Measurements from ENCODE around the gene GREM2. TPM values are rescaled to one million over a fixed set of nuclear protein-coding genes. Genes with fewer than 3 reads are reported as not detected.

The GREM2 gene
- total and polyA plus RNA-seq, 2 donors (not counting 3 experiments of a cell fraction or from before 2014, with no cell fraction given): not detected

- H3K36me3 ChIP-seq (ENCODE audit: control insufficient read depth in 2 of 2, extremely low read depth in 1 of 2, insufficient read depth in 2 of 2, low read length in 2 of 2): no peaks in the 10 kb centered on the region
Measured at GRCh38 chr1:240441669-240442068, 170.3 kb downstream of the GREM2 start.

More at GRCh38 chr1:240441669-240442068, 170.3 kb downstream of the GREM2 start:
- no peak for DNase-seq (ENCODE audit: low read depth, low spot score)
- Histone ChIP-seq H4K20me1 (replicated peaks; ENCODE audit: control insufficient read depth, extremely low read depth, insufficient read depth, low read length) (no peaks in the 10 kb centered on the region), H3K9me3 (replicated peaks; ENCODE audit: control insufficient read depth, insufficient read depth, low read length) (peaks cover 4% of the 10 kb centered on the region), H3K4me1 (ENCODE audit: control insufficient read depth, extremely low read depth, insufficient read depth, low read length) (no peaks in the 10 kb centered on the region), H3K4me2 (ENCODE audit: insufficient read depth, low read length) (no peak overlapping the region), H2AFZ (ENCODE audit: low read depth, low read length) (no peak overlapping the region), H3K27ac (ENCODE audit: insufficient read depth, low read depth, low read length) (no peak overlapping the region), H3K27me3 (ENCODE audit: control insufficient read depth in 2 of 2, insufficient read depth in 2 of 2, low read length in 2 of 2) (no peaks in the 10 kb centered on the region), H3K9me1 (replicated peaks; ENCODE audit: control insufficient read depth, extremely low read depth, insufficient read depth, low read length) (no peaks in the 10 kb centered on the region), H3K79me2 (ENCODE audit: control insufficient read depth, insufficient read depth, low read length) (no peaks in the 10 kb centered on the region), H3K9ac (replicated peaks; ENCODE audit: extremely low read depth, insufficient read depth, low read length) (no peak overlapping the region), H3K4me3 (replicated peaks in 1 of 3; ENCODE audit: insufficient read depth in 1 of 3, low read depth in 1 of 3, low read length in 3 of 3) (no peak overlapping the region)
- intact Hi-C loops (cut with micrococcal nuclease): no loop called here
- ChIA-PET POLR2A (no interaction called here), CTCF (no interaction called here)
- FAIRE-seq: no peak
- no TSS peak for BruUV-seq (replicated peaks)
- dilution Hi-C loops (cut with MboI; ENCODE audit: extremely low pct_ligation_motif_present, low sequenced_read_pairs): no loop called here
- no peak for TF ChIP-seq CTCF (IDR thresholded peaks at IDR 0.05; ENCODE audit: extremely low read depth in 1 of 2, insufficient read depth in 1 of 2, low read depth in 1 of 2, low read length in 2 of 2)
- no peak for TF ChIP-seq JUN (IDR thresholded peaks at IDR 0.05; ENCODE audit: borderline replicate concordance, insufficient read depth, insufficient read length, low read depth)
- no peak for TF ChIP-seq FOS (IDR thresholded peaks at IDR 0.05; ENCODE audit: borderline replicate concordance, insufficient read depth, low read length)
- TF ChIP-seq MYC (IDR thresholded peaks at IDR 0.05; ENCODE audit: low read depth, low read length): no peak
- no peak for TF ChIP-seq POLR2AphosphoS5 (IDR thresholded peaks at IDR 0.05; ENCODE audit: insufficient read depth, low read depth, low read length)
- no peak for TF ChIP-seq GATA2 (IDR thresholded peaks at IDR 0.05; ENCODE audit: insufficient read depth, insufficient read length, low read depth, low read length)
- no peak for TF ChIP-seq EZH2 (IDR thresholded peaks at IDR 0.05; ENCODE audit: borderline replicate concordance, low read depth, low read length, severe bottlenecking)
- TF ChIP-seq MAX (IDR thresholded peaks at IDR 0.05; ENCODE audit: insufficient read depth, insufficient read length): no peak
- TF ChIP-seq POLR2A (IDR thresholded peaks at IDR 0.05; ENCODE audit: low read depth, low read length): no peak

Small RNA genes within 50 kb of the gene (small RNA-seq; reads per million reads assigned to genes)
- gene RNU5F-8P (ENCODE audit: insufficient read depth, insufficient read length, low read depth, low replicate concordance): not detected
